GM04504 (cell line): ENCODE data around the gene ERBB3.

ENCODE experiments used
- DNase-seq: peaks from one replicate; pipeline ENCODE4 v3.0.0-alpha.2; 2012; ENCODE audit warnings: low read depth

The ERBB3 gene

GRCh38 chr12:56134897-56135296, 54.9 kb downstream of the ERBB3 start:
- no peak for DNase-seq

GRCh38 chr12:56137853-56138571, 58.0 kb downstream of the ERBB3 start:
- DNase-seq = no peak

GRCh38 chr12:56141946-56142784, 62.2 kb downstream of the ERBB3 start:
- no peak for DNase-seq

GRCh38 chr12:56143217-56143616, 63.3 kb downstream of the ERBB3 start:
- DNase-seq = no peak

GRCh38 chr12:56143870-56144269, 63.9 kb downstream of the ERBB3 start:
- DNase-seq = no peak

- no peak for DNase-seq
These were observed 65.3 kb downstream of the ERBB3 start for GRCh38 chr12:56145217-56145616.

GRCh38 chr12:56146492-56147460, 66.8 kb downstream of the ERBB3 start:
- no peak for DNase-seq

GRCh38 chr12:56150563-56150962, 70.6 kb downstream of the ERBB3 start:
- no peak for DNase-seq

- no peak for DNase-seq
These were observed 71.7 kb downstream of the ERBB3 start for GRCh38 chr12:56151672-56152131.

- DNase-seq = peak; percentile 77
These were observed 72.3 kb downstream of the ERBB3 start, which contains the start of gene MYL6B for GRCh38 chr12:56152132-56152755. TSS of gene MYL6B (plus strand) at chr12:56152587. CDS start at chr12:56153919, 1,332 bp downstream.
